Upper lobe of left lung (tissue), 6 donors: Measurements from ENCODE around the gene EPHB2. TPM values are rescaled to one million over a fixed set of nuclear protein-coding genes. Genes with fewer than 3 reads are reported as not detected.
"Not testable (repeated sequence)": the region's sequence is repeated elsewhere in the genome, so short reads cannot be mapped to it uniquely, and the experiment has no call there.

Experiments used
- ATAC-seq, 2 donors: fragments of 200-7000 bp; cut with Tn5 transposase; one replicate each; pipeline ENCODE4 v1.9.1; 2022; ENCODE audit warnings: mild to moderate bottlenecking in 2 of 2, moderate library complexity in 2 of 2; ENCODE audit not compliant: low FRiP score in 2 of 2
- DNase-seq, 2 donors: peaks; one replicate each; pipeline ENCODE4 v3.0.0-alpha.2; 2019 to 2020
- H3K27ac ChIP-seq, 4 donors: fragments of 200-600 bp; sonication (generic); one replicate each; pipeline ENCODE4 v1.5.1; 2016 to 2019
- H3K27me3 ChIP-seq, 4 donors: fragments of 200-600 bp; sonication (generic); one replicate each; pipeline ENCODE4 v1.5.1; 2017 to 2019
- H3K36me3 ChIP-seq, 4 donors: fragments of 200-600 bp; sonication (generic); one replicate each; pipeline ENCODE4 v1.5.1; 2016 to 2019
- H3K4me1 ChIP-seq, 4 donors: fragments of 200-600 bp; sonication (generic); one replicate each; pipeline ENCODE4 v1.5.1; 2018 to 2019
- H3K4me3 ChIP-seq, 4 donors: fragments of 200-600 bp; sonication (generic); one replicate each; pipeline ENCODE4 v1.5.1; 2017 to 2019; ENCODE audit warnings: mild to moderate bottlenecking in 2 of 4, moderate library complexity in 1 of 4
- H3K9me3 ChIP-seq, 4 donors: fragments of 200-600 bp; sonication (generic); one replicate each; pipeline ENCODE4 v1.5.1; 2018 to 2019
- EP300 ChIP-seq, 4 donors: sonication (generic); formaldehyde crosslinking; IDR thresholded peaks; one replicate each; pipeline ENCODE4 v1.5.1; 2017; ENCODE audit warnings: antibody characterized with exemption in 4 of 4, control low read depth in 2 of 4
- POLR2A ChIP-seq, 4 donors: fragments of 450-650 bp; IDR thresholded peaks; one replicate each; pipeline ENCODE4 v1.5.1; 2016 to 2017; ENCODE audit warnings: antibody characterized with exemption in 4 of 4, mild to moderate bottlenecking in 2 of 4
- POLR2AphosphoS5 ChIP-seq, 2 donors: sonication (generic); formaldehyde crosslinking; IDR thresholded peaks; one replicate each; pipeline ENCODE4 v1.5.1; 2017; ENCODE audit warnings: antibody characterized with exemption in 2 of 2
- WGBS, 2 donors: methylation state at CpG; one replicate each; pipeline ENCODE4 v1.1.5; 2017 to 2018; 5-methylcytosine and 5-hydroxymethylcytosine counted together
- total RNA-seq, 6 donors: library from RNA; depleted of rRNA in 4 of 6; stranded (reverse); fragments of >200 nt in 4 of 6; gene quantifications; one replicate each; pipeline versions ENCODE4 v1.1.0 to v1.2.1, GENCODE V29; 2016 to 2021
- TF ChIP-seq, protein P1 (sequence below), 6 experiments: fragments of 450-650 bp in 4 of 6; fragments of 200-600 bp in 2 of 6; sonication (generic) in 2 of 6; IDR thresholded peaks; one replicate each; pipeline ENCODE4 v1.5.1; 2016 to 2019; ENCODE audit warnings: antibody characterized with exemption in 6 of 6
- donor health status: DM: no; HTN: no; CAD: no; lungs with moderate emphysema.
- donor health status: DM: no; HTN: yes; CAD: no; lungs with severe emphysema.

Gene EPHB2
- total RNA-seq, 6 donors from 2014 or later, result 1.0 to 8.8 (median 5.6) TPM

DNA sequence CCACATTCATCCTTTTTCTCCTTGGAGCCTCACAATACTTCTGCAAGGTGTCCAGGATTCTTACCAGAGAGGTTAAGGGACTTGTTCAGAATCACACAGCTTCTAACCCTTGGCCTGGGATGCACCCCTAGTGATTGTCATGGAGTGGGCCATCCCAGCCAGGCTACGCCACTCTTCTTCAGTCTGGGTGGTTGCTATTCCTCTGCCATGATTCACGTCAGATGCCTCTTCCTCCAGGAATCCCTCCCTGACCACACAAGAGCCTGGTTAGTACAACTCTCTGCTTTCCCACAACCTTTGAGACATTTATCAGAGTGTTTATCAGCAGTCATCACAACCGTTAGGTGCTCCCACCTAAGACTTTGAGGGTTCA lies 121.8 kb downstream of the EPHB2 start:
- Histone ChIP-seq H3K4me1 (no peaks in the 10 kb centered on the region), H3K27me3 (no peaks in the 10 kb centered on the region), H3K9me3 (no peaks in the 10 kb centered on the region), H3K36me3 (no peaks in the 10 kb centered on the region), H3K27ac (no peak overlapping the region), H3K4me3 (no peak overlapping the region)
- TF ChIP-seq POLR2AphosphoS5 (IDR thresholded peaks at IDR 0.05) (no peak), EP300 (IDR thresholded peaks at IDR 0.05) (no peak), POLR2A (IDR thresholded peaks at IDR 0.05) (no peak)
- TF ChIP-seq, protein P1, sequence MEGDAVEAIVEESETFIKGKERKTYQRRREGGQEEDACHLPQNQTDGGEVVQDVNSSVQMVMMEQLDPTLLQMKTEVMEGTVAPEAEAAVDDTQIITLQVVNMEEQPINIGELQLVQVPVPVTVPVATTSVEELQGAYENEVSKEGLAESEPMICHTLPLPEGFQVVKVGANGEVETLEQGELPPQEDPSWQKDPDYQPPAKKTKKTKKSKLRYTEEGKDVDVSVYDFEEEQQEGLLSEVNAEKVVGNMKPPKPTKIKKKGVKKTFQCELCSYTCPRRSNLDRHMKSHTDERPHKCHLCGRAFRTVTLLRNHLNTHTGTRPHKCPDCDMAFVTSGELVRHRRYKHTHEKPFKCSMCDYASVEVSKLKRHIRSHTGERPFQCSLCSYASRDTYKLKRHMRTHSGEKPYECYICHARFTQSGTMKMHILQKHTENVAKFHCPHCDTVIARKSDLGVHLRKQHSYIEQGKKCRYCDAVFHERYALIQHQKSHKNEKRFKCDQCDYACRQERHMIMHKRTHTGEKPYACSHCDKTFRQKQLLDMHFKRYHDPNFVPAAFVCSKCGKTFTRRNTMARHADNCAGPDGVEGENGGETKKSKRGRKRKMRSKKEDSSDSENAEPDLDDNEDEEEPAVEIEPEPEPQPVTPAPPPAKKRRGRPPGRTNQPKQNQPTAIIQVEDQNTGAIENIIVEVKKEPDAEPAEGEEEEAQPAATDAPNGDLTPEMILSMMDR (IDR thresholded peaks at IDR 0.05), result no peak
- DNase-seq, result no peak
- WGBS, 2 donors, result 84 to 91% methylated on average over 3 of the region's 3 CpGs
- ATAC-seq, result no peak

DNA sequence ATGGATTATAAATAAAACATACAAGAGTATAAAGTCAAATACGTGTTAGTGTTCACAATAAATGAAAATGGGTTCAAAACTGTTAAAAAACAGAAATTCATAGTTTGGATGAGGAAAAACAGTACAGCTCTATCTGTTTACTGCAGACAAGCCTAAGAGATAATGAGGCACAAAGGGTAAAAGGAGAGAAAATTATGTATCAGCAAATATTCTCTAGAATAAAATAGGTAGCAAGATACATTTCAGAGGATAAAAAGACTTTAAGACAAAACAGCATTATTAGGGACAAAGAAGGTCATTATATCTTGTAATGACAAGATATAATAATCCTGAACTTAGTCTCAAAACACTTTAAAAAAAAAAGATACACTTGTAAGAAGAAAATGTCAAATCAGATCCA lies 123.1 kb downstream of the EPHB2 start:
- Histone ChIP-seq H3K4me1 (no peaks in the 10 kb centered on the region), H3K27me3 (no peaks in the 10 kb centered on the region), H3K36me3 (no peaks in the 10 kb centered on the region), H3K4me3 (no peak overlapping the region), H3K27ac (no peak overlapping the region), H3K9me3 (no peaks in the 10 kb centered on the region)
- no peak for DNase-seq
- WGBS, 2 donors, result 83 to 92% methylated on average over 1 of the region's 1 CpG
- no peak for TF ChIP-seq EP300 (IDR thresholded peaks at IDR 0.05)
- no peak for TF ChIP-seq POLR2A (IDR thresholded peaks at IDR 0.05)
- TF ChIP-seq, protein P1 (IDR thresholded peaks at IDR 0.05), result no peak
- no peak for TF ChIP-seq POLR2AphosphoS5 (IDR thresholded peaks at IDR 0.05)
- no peak for ATAC-seq

DNA sequence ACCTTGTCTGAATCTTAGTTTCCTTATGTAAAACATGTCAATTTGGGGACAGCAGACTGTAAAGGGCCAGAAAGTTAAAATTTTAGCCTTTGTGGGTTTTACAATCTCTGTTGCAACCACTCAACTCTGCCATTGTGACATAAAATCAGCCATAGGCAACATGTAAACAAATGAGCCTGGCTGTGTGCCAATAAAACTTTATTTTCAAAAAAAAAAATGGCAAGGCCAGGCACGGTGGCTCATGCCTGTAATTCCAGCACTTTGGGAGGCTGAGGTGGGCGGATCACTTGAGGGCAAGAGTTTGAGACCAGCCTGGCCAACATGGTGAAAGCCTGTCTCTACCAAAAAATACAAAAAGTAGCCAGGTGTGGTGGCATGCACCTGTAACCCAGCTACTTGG lies 123.8 kb downstream of the EPHB2 start:
- DNase-seq, H3K27me3 ChIP-seq, H3K9me3 ChIP-seq, H3K4me1 ChIP-seq, H3K27ac ChIP-seq, H3K4me3 ChIP-seq, H3K36me3 ChIP-seq, ATAC-seq: not testable (repeated sequence)
- WGBS, 2 donors, result 63 to 64% methylated on average over 2 of the region's 2 CpGs

DNA sequence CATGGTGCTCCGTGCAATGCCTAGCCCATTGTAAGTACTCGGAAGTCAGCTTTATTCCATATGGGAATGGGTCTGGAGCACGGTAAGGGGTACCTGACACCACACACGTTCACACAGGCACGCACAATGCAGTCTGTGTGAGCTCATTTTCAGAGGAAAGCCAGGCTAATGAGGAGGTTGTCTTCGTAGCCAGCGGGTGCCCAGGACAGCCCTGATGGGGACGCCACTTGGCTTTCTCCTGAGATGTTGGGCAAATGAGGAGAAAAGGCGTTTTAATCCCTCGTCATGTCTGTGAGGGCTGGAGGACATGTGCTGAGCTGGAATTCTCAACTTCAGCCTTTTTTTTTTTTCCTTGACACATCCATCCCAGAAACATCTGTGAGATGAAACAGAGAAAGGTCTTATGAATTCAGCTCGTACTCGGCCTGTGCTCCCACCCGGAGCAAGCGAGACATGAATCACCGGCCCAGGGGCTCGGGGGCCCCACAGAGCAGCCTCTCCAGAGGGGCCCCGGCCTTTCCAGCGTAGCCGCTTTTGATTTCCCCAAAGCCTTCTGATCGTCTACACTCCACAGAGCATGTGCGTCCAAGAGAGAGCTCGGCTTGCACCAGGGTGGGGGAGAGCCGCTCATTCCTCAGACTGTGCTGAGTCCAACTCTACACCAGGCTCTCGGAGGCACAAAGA lies 125.1 kb downstream of the EPHB2 start:
- no peak for TF ChIP-seq POLR2A (IDR thresholded peaks at IDR 0.05)
- TF ChIP-seq POLR2AphosphoS5 (IDR thresholded peaks at IDR 0.05), result no peak
- TF ChIP-seq, protein P1 (IDR thresholded peaks at IDR 0.05), result no peak
- no peak for TF ChIP-seq EP300 (IDR thresholded peaks at IDR 0.05)

DNA sequence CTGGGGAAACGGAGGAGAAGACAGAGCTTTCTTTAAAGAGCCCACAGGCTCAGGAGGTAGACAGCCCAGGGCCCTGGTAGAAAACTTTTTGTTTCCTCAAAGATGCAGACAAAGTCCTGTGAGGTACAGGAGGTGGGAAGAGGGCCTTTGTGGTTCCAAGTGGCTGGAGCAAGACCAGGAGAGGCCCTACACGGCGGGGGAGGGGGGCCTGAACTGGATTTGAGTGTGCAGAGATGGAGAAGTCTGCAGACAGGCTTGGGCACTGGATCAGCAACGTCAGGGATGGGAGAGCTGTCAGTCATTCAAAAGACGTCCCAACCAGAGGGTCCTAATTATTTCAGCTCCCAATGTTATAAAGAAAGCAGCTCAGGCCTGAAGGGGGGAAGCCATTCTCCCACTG lies 126.2 kb downstream of the EPHB2 start:
- DNase-seq (no peak), ATAC-seq (no peak)
- Histone ChIP-seq H3K9me3 (no peaks in the 10 kb centered on the region), H3K27me3 (no peaks in the 10 kb centered on the region), H3K27ac (no peak overlapping the region), H3K4me3 (no peak overlapping the region), H3K36me3 (no peaks in the 10 kb centered on the region), H3K4me1 (no peaks in the 10 kb centered on the region)
- TF ChIP-seq, protein P1 (IDR thresholded peaks at IDR 0.05), result no peak
- TF ChIP-seq POLR2A (IDR thresholded peaks at IDR 0.05), result no peak
- TF ChIP-seq POLR2AphosphoS5 (IDR thresholded peaks at IDR 0.05), result no peak
- TF ChIP-seq EP300 (IDR thresholded peaks at IDR 0.05), result no peak
- 67 to 74% methylated on average over 5 of the region's 5 CpGs for WGBS, 2 donors

More for the DNA sequence above, 125.1 kb downstream of the EPHB2 start:
- Histone ChIP-seq H3K4me3 (no peak overlapping the region), H3K27ac (no peak overlapping the region), H3K36me3 (no peaks in the 10 kb centered on the region), H3K27me3 (no peaks in the 10 kb centered on the region), H3K4me1 (no peaks in the 10 kb centered on the region), H3K9me3 (no peaks in the 10 kb centered on the region)
- WGBS, 2 donors, result 80 to 85% methylated on average over 22 to 24 of the region's 24 CpGs
- no peak for DNase-seq
- ATAC-seq, result no peak
